GM18951 (cell line): ENCODE data around the gene SDSL.

Experiments
- POLR2A ChIP-seq: IDR thresholded peaks from 4 replicates; pipeline ENCODE4 v1.6.1; 2011; ENCODE audit warnings: mild to moderate bottlenecking; ENCODE audit not compliant: insufficient read length, insufficient read depth; ENCODE audit errors: extremely low read depth
- in situ Hi-C: fragments of 300-500 bp; cut with MboI; formaldehyde crosslinking; loops from one replicate; pipeline ENCODE4 v1.12.0; 2022; ENCODE audit warnings: low sequenced_read_pairs, mixed read lengths, inconsistent platforms; ENCODE audit not compliant: unreplicated experiment

Gene SDSL

GRCh38 chr12:113418213-113418879, 3.8 kb upstream of the SDSL start:
- no peak for TF ChIP-seq POLR2A
- in situ Hi-C loops: loop anchor here (10.0 kb wide), 1 partner anchor 224 kb away; no protein-coding TSS in a partner anchor

- TF ChIP-seq POLR2A: no peak
- in situ Hi-C loops: no loop called here
Measured at GRCh38 chr12:113420996-113421595, 1.1 kb upstream of the SDSL start.

GRCh38 chr12:113422886-113423669, 898 bp downstream of the SDSL start:
- in situ Hi-C loops: no loop called here
- TF ChIP-seq POLR2A: no peak

GRCh38 chr12:113424456-113424855, 2.3 kb downstream of the SDSL start:
- in situ Hi-C loops: no loop called here
- TF ChIP-seq POLR2A: no peak

- TF ChIP-seq POLR2A: no peak
- in situ Hi-C loops: no loop called here
Measured at GRCh38 chr12:113424915-113425823, 3.0 kb downstream of the SDSL start.

- TF ChIP-seq POLR2A: no peak
- in situ Hi-C loops: no loop called here
Measured at GRCh38 chr12:113425960-113426453, 3.8 kb downstream of the SDSL start.

- TF ChIP-seq POLR2A: no peak
- in situ Hi-C loops: no loop called here
Measured at GRCh38 chr12:113427882-113428281, 5.7 kb downstream of the SDSL start.

- TF ChIP-seq POLR2A: no peak
- in situ Hi-C loops: no loop called here
Measured at GRCh38 chr12:113428482-113428881, 6.3 kb downstream of the SDSL start.

GRCh38 chr12:113432986-113433385, 10.8 kb downstream of the SDSL start:
- TF ChIP-seq POLR2A: no peak
- in situ Hi-C loops: no loop called here

- in situ Hi-C loops: no loop called here
- TF ChIP-seq POLR2A: no peak
Measured at GRCh38 chr12:113435367-113435766, 13.2 kb downstream of the SDSL start.

- in situ Hi-C loops: no loop called here
- TF ChIP-seq POLR2A: no peak
Measured at GRCh38 chr12:113436586-113436985, 14.4 kb downstream of the SDSL start.

GRCh38 chr12:113436993-113437728, 15.0 kb downstream of the SDSL start:
- in situ Hi-C loops: no loop called here
- TF ChIP-seq POLR2A: no peak
